ENCODE data around the gene ITPR1.

ITPR1 gene

DNA sequence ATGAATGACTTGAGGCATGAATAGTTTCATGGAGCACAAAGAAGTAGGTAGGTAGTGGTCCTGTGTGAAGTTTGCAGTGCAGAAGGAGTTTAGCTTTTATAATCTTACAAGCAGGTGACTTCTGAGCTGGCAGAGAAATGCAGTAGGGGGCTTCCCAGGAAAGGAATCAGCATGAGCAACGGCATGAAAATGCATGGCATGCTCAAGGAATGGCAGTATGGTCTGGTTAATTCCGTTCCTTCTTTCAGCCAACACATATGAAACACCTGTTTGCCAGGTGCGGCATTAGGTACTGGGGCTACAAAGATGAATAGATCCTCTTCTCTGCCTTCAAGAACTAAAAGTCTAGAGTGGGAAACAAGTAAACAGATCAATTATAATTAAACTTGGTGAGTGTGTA lies 348.1 kb downstream of the ITPR1 start:
- Histone ChIP-seq H3K27ac (ENCODE audit: extremely low read depth, low read depth, low read length) (no peak overlapping the region), H3K36me3 (ENCODE audit: control insufficient read depth in 2 of 2, insufficient read depth in 1 of 2, low read length in 2 of 2) (peaks cover 0 to 14% of the 10 kb centered on the region in 2 experiments; a peak in 1 of 3 replicates), H3K4me3 (ENCODE audit: low read depth, low read length) (no peak overlapping the region), H3K4me1 (ENCODE audit: control insufficient read depth, insufficient read depth, low read length) (peaks cover under 1% of the 10 kb centered on the region; the same call in 1 of the 2 replicates), H3K9me3 (ENCODE audit: control insufficient read depth, insufficient read depth, low read depth, low read length) (no peaks in the 10 kb centered on the region)
- POLR2A ChIA-PET, result no interaction called here
- TF ChIP-seq, protein P1, sequence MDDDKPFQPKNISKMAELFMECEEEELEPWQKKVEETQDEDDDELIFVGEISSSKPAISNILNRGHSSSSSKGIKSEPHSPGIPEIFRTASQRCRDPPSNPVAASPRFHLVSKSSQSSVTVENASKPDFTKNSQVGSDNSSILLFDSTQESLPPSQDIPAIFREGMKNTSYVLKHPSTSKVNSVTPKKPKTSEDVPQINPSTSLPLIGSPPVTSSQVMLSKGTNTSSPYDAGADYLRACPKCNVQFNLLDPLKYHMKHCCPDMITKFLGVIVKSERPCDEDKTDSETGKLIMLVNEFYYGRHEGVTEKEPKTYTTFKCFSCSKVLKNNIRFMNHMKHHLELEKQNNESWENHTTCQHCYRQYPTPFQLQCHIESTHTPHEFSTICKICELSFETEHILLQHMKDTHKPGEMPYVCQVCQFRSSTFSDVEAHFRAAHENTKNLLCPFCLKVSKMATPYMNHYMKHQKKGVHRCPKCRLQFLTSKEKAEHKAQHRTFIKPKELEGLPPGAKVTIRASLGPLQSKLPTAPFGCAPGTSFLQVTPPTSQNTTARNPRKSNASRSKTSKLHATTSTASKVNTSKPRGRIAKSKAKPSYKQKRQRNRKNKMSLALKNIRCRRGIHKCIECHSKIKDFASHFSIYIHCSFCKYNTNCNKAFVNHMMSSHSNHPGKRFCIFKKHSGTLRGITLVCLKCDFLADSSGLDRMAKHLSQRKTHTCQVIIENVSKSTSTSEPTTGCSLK (tag by site-specific recombination; IDR thresholded peaks at IDR 0.05), result no peak
- TF ChIP-seq ZNF521 (tag by site-specific recombination; IDR thresholded peaks at IDR 0.05) (no peak), ZNF404 (tag by site-specific recombination; IDR thresholded peaks at IDR 0.05) (no peak), ZXDB (tag by site-specific recombination; IDR thresholded peaks at IDR 0.05) (no peak), TRIM28 (IDR thresholded peaks at IDR 0.05; ENCODE audit: borderline replicate concordance, low read length) (no peak), ZNF433 (tag by site-specific recombination; IDR thresholded peaks at IDR 0.05; ENCODE audit: low read depth) (no peak), ZFP69B (tag by site-specific recombination; IDR thresholded peaks at IDR 0.05) (no peak), KLF10 (tag by site-specific recombination; IDR thresholded peaks at IDR 0.05) (no peak), SALL2 (tag by site-specific recombination; IDR thresholded peaks at IDR 0.05; ENCODE audit: borderline replicate concordance) (no peak), HOXD13 (CRISPR knock-in tag; IDR thresholded peaks at IDR 0.05; ENCODE audit: borderline replicate concordance) (no peak), ZNF24 (tag by site-specific recombination; IDR thresholded peaks at IDR 0.05) (no peak), YY1 (tag by site-specific recombination; IDR thresholded peaks at IDR 0.05) (no peak), ZNF19 (tag by site-specific recombination; IDR thresholded peaks at IDR 0.05; ENCODE audit: low read depth) (no peak), ZNF501 (tag by site-specific recombination; IDR thresholded peaks at IDR 0.05) (no peak)
- TF ChIP-seq, protein P2, sequence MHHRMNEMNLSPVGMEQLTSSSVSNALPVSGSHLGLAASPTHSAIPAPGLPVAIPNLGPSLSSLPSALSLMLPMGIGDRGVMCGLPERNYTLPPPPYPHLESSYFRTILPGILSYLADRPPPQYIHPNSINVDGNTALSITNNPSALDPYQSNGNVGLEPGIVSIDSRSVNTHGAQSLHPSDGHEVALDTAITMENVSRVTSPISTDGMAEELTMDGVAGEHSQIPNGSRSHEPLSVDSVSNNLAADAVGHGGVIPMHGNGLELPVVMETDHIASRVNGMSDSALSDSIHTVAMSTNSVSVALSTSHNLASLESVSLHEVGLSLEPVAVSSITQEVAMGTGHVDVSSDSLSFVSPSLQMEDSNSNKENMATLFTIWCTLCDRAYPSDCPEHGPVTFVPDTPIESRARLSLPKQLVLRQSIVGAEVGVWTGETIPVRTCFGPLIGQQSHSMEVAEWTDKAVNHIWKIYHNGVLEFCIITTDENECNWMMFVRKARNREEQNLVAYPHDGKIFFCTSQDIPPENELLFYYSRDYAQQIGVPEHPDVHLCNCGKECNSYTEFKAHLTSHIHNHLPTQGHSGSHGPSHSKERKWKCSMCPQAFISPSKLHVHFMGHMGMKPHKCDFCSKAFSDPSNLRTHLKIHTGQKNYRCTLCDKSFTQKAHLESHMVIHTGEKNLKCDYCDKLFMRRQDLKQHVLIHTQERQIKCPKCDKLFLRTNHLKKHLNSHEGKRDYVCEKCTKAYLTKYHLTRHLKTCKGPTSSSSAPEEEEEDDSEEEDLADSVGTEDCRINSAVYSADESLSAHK (tag by site-specific recombination; IDR thresholded peaks at IDR 0.05), result no peak
- TF ChIP-seq, protein P3, sequence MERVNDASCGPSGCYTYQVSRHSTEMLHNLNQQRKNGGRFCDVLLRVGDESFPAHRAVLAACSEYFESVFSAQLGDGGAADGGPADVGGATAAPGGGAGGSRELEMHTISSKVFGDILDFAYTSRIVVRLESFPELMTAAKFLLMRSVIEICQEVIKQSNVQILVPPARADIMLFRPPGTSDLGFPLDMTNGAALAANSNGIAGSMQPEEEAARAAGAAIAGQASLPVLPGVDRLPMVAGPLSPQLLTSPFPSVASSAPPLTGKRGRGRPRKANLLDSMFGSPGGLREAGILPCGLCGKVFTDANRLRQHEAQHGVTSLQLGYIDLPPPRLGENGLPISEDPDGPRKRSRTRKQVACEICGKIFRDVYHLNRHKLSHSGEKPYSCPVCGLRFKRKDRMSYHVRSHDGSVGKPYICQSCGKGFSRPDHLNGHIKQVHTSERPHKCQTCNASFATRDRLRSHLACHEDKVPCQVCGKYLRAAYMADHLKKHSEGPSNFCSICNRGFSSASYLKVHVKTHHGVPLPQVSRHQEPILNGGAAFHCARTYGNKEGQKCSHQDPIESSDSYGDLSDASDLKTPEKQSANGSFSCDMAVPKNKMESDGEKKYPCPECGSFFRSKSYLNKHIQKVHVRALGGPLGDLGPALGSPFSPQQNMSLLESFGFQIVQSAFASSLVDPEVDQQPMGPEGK (tag by site-specific recombination; IDR thresholded peaks at IDR 0.05), result no peak
- CTCF ChIA-PET, result no interaction called here

DNA sequence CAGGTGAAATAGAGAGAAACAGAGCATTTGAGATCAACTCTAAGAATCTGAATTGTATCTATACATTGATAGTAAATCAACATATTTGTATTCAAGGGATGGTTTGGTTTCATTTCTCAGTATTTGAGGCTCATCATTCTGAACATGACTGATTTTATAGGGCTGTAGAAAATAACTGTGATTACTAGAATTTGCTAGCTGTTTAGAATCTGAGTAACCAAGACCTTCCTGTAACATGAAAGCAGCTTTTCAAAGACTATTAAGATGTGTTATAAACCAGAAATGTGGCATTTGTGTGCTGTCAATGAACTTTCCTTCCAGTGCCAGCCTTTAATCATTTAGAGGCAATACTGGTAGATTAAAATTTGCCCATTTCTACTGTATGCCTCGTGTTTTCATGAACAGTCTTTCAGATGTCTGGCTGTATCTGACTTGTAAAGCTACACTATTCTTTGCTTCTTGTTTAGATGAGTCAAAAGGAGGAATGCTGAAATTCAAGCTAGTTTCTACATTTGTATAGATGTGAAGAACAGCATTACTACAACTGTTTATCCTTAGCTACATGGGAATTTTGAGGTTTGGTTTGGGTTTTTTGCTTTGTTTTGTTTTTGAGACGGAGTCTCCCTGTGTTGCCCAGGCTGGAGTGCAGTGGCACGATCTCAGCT lies 348.8 kb downstream of the ITPR1 start:
- peaks cover 0 to 12% of the 10 kb centered on the region in 2 experiments; a peak in 1 of 3 replicates for H3K36me3 ChIP-seq (ENCODE audit: control insufficient read depth in 2 of 2, insufficient read depth in 1 of 2, low read length in 2 of 2)
- ChIA-PET POLR2A (no interaction called here), CTCF (interaction anchor here (0.6 kb wide), 1 partner anchor 124 kb away, joined by 3 read pairs; no protein-coding TSS in a partner anchor)
- no peak overlapping the region for H3K27ac ChIP-seq (ENCODE audit: extremely low read depth, low read depth, low read length)
- no peak overlapping the region for H3K4me3 ChIP-seq (ENCODE audit: low read depth, low read length)
- H3K4me1 ChIP-seq (ENCODE audit: control insufficient read depth, insufficient read depth, low read length), result no peaks in the 10 kb centered on the region
- no peaks in the 10 kb centered on the region for H3K9me3 ChIP-seq (ENCODE audit: control insufficient read depth, insufficient read depth, low read depth, low read length)
- TF ChIP-seq, protein P4, sequence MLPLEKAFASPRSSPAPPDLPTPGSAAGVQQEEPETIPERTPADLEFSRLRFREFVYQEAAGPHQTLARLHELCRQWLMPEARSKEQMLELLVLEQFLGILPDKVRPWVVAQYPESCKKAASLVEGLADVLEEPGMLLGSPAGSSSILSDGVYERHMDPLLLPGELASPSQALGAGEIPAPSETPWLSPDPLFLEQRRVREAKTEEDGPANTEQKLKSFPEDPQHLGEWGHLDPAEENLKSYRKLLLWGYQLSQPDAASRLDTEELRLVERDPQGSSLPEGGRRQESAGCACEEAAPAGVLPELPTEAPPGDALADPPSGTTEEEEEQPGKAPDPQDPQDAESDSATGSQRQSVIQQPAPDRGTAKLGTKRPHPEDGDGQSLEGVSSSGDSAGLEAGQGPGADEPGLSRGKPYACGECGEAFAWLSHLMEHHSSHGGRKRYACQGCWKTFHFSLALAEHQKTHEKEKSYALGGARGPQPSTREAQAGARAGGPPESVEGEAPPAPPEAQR (tag by site-specific recombination; IDR thresholded peaks at IDR 0.05), result no peak
- TF ChIP-seq, protein P2 (tag by site-specific recombination; IDR thresholded peaks at IDR 0.05), result no peak
- TF ChIP-seq GFI1B (tag by site-specific recombination; IDR thresholded peaks at IDR 0.05) (no peak), RBAK (tag by site-specific recombination; IDR thresholded peaks at IDR 0.05) (no peak)
- TF ChIP-seq, protein P5, sequence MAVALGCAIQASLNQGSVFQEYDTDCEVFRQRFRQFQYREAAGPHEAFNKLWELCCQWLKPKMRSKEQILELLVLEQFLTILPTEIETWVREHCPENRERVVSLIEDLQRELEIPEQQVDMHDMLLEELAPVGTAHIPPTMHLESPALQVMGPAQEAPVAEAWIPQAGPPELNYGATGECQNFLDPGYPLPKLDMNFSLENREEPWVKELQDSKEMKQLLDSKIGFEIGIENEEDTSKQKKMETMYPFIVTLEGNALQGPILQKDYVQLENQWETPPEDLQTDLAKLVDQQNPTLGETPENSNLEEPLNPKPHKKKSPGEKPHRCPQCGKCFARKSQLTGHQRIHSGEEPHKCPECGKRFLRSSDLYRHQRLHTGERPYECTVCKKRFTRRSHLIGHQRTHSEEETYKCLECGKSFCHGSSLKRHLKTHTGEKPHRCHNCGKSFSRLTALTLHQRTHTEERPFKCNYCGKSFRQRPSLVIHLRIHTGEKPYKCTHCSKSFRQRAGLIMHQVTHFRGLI (tag by site-specific recombination; IDR thresholded peaks at IDR 0.05), result no peak

Data from HEK293 (cell line).